ENCODE data around the gene MYMK.
A peak's percentile ranks its signal among the peaks of the same experiment; 100 is the strongest.

Gene MYMK

DNA sequence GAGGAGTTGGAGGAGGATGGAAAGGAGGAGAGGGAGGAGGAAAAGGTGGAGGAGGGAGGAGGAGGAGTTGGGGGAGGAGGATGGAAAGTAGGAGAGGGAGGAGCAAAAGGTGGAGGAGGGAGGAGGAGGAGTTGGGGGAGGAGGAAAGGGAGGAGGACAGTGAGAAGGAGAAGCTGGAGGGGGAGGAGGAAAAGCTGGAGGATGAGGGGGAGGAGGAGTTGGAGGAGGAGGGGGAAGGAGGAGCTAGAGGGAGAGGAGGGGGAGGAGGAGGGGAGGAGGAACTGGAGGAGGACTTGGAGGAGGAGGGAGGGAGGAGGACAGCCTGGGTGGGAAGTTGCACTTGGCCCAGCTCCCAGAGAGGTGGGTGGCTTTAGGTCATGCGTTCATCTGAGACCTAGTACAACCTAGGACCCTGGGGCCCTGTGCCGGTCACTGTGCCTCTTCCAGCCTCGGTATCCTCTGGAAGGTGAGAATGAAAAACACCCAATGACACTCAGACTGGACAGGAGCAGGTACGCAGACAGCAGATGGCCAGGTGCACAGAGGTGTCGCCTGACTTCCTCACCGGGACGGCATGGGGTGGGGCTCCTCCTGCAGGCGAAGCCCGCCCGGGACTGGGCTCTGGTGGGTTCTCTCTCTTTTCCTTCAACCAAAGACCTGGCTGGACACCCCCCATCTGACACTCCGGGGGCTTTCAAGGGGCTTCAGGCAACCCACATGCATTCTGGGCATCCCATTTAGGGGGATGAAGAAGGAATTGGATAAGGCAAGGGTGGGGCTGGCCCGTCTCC, 33.7 kb downstream of the MYMK start:
- H3K4ac ChIP-seq (ENCODE audit: low read length) = no peak overlapping the region
- no peak overlapping the region for H3K4me3 ChIP-seq (ENCODE audit: low read length in 2 of 2)
- no peak overlapping the region for H4K91ac ChIP-seq (ENCODE audit: low read depth, low read length, poor library complexity)
- no peak overlapping the region for H3K23ac ChIP-seq (ENCODE audit: low read depth, low read length, poor library complexity)
- no peak overlapping the region for H3K4me2 ChIP-seq (ENCODE audit: insufficient read depth, low read length, poor library complexity, severe bottlenecking)
- H3K36me3 ChIP-seq (replicated peaks in 1 of 2; ENCODE audit: control insufficient read depth in 2 of 2, insufficient read depth in 2 of 2, low read length in 2 of 2) = peaks cover 0 to 5% of the 10 kb centered on the region in 2 donors
- H3K27me3 ChIP-seq (ENCODE audit: control insufficient read depth in 3 of 3, insufficient read depth in 3 of 3, low read depth in 1 of 3, low read length in 3 of 3) = peaks cover 0 to 35% (median 7%) of the 10 kb centered on the region in 3 experiments
- H3K4me1 ChIP-seq (ENCODE audit: control insufficient read depth in 2 of 2, insufficient read depth in 1 of 2, low read depth in 1 of 2, low read length in 2 of 2) = peaks cover 3 to 12% of the 10 kb centered on the region in 2 donors
- no peak overlapping the region for H2BK12ac ChIP-seq (ENCODE audit: low read length)
- H4K8ac ChIP-seq (ENCODE audit: low read depth, low read length) = no peak overlapping the region
- H2BK5ac ChIP-seq (ENCODE audit: low read length) = no peak overlapping the region
- H2BK15ac ChIP-seq (ENCODE audit: low read length) = no peak overlapping the region
- no CpG with 5 or more reads among the region's 12 CpGs for WGBS, 2 donors (ENCODE audit: extremely low coverage in 2 of 2, insufficient read length in 2 of 2, insufficient replicate concordance in 1 of 2)
- H3K14ac ChIP-seq (ENCODE audit: low read length) = no peak overlapping the region
- H2AK5ac ChIP-seq (ENCODE audit: low read depth, low read length) = no peak overlapping the region
- no peak for DNase-seq (ENCODE audit: low spot score)
- no peak overlapping the region for H3K27ac ChIP-seq (replicated peaks; ENCODE audit: low read length)
- H3K9me3 ChIP-seq (replicated peaks in 1 of 2; ENCODE audit: control insufficient read depth in 2 of 2, insufficient read depth in 1 of 2, low read depth in 1 of 2, low read length in 2 of 2) = peaks cover 0 to 8% of the 10 kb centered on the region in 2 donors
- no peak overlapping the region for H2AFZ ChIP-seq (ENCODE audit: low read length)
- no peaks in the 10 kb centered on the region for H3K79me1 ChIP-seq (ENCODE audit: low read depth, low read length)
- no peak overlapping the region for H2BK120ac ChIP-seq (ENCODE audit: low read depth, low read length)
- H3K18ac ChIP-seq (ENCODE audit: low read length) = no peak overlapping the region
- no peak overlapping the region for H3K9ac ChIP-seq (ENCODE audit: low read depth, low read length, poor library complexity)

- Histone ChIP-seq H3K14ac (ENCODE audit: low read length) (peak overlapping the region; percentile 6), H2BK5ac (ENCODE audit: low read length) (no peak overlapping the region), H2AK5ac (ENCODE audit: low read depth, low read length) (peak overlapping the region; percentile 37), H2BK12ac (ENCODE audit: low read length) (peak overlapping the region; percentile 41), H3K4me2 (ENCODE audit: insufficient read depth, low read length, poor library complexity, severe bottlenecking) (no peak overlapping the region), H4K91ac (ENCODE audit: low read depth, low read length, poor library complexity) (no peak overlapping the region), H3K27me3 (ENCODE audit: control insufficient read depth in 3 of 3, insufficient read depth in 3 of 3, low read depth in 1 of 3, low read length in 3 of 3) (peaks cover 0 to 35% (median 0%) of the 10 kb centered on the region in 3 experiments), H2AFZ (ENCODE audit: low read length) (no peak overlapping the region), H3K27ac (replicated peaks; ENCODE audit: low read length) (no peak overlapping the region), H3K4me3 (ENCODE audit: low read length in 2 of 2) (no peak overlapping the region), H3K79me1 (ENCODE audit: low read depth, low read length) (peaks cover 2% of the 10 kb centered on the region), H4K8ac (ENCODE audit: low read depth, low read length) (no peak overlapping the region), H3K36me3 (replicated peaks in 1 of 2; ENCODE audit: control insufficient read depth in 2 of 2, insufficient read depth in 2 of 2, low read length in 2 of 2) (no peaks in the 10 kb centered on the region), H3K4ac (ENCODE audit: low read length) (no peak overlapping the region), H3K18ac (ENCODE audit: low read length) (peak overlapping the region; percentile 80), H3K9ac (ENCODE audit: low read depth, low read length, poor library complexity) (peak overlapping the region; percentile 30), H3K23ac (ENCODE audit: low read depth, low read length, poor library complexity) (no peak overlapping the region), H3K9me3 (replicated peaks in 1 of 2; ENCODE audit: control insufficient read depth in 2 of 2, insufficient read depth in 1 of 2, low read depth in 1 of 2, low read length in 2 of 2) (no peaks in the 10 kb centered on the region), H3K4me1 (ENCODE audit: control insufficient read depth in 2 of 2, insufficient read depth in 1 of 2, low read depth in 1 of 2, low read length in 2 of 2) (peaks cover 0 to 12% of the 10 kb centered on the region in 2 donors), H2BK120ac (ENCODE audit: low read depth, low read length) (peak overlapping the region; percentile 18), H2BK15ac (ENCODE audit: low read length) (peak overlapping the region; percentile 67)
- no peak for DNase-seq (ENCODE audit: low spot score)
- no CpG with 5 or more reads among the region's 13 CpGs for WGBS, 2 donors (ENCODE audit: extremely low coverage in 2 of 2, insufficient read length in 2 of 2, insufficient replicate concordance in 1 of 2)
These were observed 34.5 kb downstream of the MYMK start for GRCh38 chr9:133490201-133490681.

DNA sequence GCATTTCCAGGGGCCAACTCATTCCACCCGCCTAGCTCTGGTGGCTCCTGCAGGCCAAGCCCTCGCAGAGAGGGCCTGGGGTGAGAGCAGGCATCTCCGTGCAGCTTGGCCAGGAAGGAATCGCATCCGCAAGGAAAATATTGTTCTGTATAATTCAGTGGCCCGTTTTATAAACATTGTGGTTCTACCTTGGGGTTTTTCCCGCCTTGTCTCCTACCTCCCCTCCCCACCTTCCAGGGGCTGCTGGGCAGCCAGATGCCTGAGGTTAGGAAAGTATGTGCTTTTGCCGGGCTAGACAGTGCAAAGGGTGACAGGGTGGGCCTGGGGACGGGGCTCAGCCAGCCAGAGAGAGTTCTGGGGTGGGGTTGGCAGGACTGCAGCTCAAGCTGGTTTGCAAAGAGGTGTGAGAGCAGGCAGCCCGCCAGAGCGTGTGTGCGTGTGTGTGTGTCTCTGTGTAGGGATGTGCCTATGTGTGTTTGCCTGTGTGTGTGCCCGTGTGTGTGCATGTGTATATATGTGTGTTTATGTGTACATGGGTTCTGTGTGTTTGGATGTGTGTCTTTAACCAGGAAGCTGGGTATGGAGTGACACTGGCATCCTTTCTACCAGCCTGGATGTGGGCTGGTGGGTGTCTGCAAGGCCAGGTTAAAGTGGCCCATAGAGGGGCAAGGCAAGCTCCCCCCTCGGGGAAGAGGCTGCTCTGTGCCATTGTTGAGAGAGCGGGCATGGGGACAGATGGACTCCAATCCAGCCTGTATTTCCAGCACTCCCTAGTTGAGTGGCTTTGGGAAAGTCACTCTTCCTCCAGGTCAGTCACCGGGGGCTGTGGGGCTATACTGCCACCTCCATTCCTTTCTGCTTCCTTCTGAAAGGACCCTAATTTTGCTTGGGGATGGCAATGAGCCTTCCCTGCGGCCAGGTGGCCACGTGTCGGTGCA, 35.2 kb downstream of the MYMK start:
- Histone ChIP-seq H2BK5ac (ENCODE audit: low read length) (no peak overlapping the region), H3K23ac (ENCODE audit: low read depth, low read length, poor library complexity) (peak overlapping the region; percentile 17), H3K18ac (ENCODE audit: low read length) (no peak overlapping the region), H3K4me1 (ENCODE audit: control insufficient read depth in 2 of 2, insufficient read depth in 1 of 2, low read depth in 1 of 2, low read length in 2 of 2) (peaks cover 0 to 12% of the 10 kb centered on the region in 2 donors), H2AK5ac (ENCODE audit: low read depth, low read length) (peak overlapping the region; percentile 79), H2AFZ (ENCODE audit: low read length) (no peak overlapping the region), H3K4me3 (ENCODE audit: low read length in 2 of 2) (no peak overlapping the region), H3K9me3 (replicated peaks in 1 of 2; ENCODE audit: control insufficient read depth in 2 of 2, insufficient read depth in 1 of 2, low read depth in 1 of 2, low read length in 2 of 2) (no peaks in the 10 kb centered on the region), H3K36me3 (replicated peaks in 1 of 2; ENCODE audit: control insufficient read depth in 2 of 2, insufficient read depth in 2 of 2, low read length in 2 of 2) (no peaks in the 10 kb centered on the region), H3K27me3 (ENCODE audit: control insufficient read depth in 3 of 3, insufficient read depth in 3 of 3, low read depth in 1 of 3, low read length in 3 of 3) (peaks cover 0 to 35% (median 0%) of the 10 kb centered on the region in 3 experiments), H2BK15ac (ENCODE audit: low read length) (peak overlapping the region; percentile 71), H2BK120ac (ENCODE audit: low read depth, low read length) (peak overlapping the region; percentile 18), H3K79me1 (ENCODE audit: low read depth, low read length) (peaks cover 2% of the 10 kb centered on the region), H3K4me2 (ENCODE audit: insufficient read depth, low read length, poor library complexity, severe bottlenecking) (no peak overlapping the region), H3K14ac (ENCODE audit: low read length) (peak overlapping the region; percentile 6), H3K9ac (ENCODE audit: low read depth, low read length, poor library complexity) (peak overlapping the region; percentile 60), H2BK12ac (ENCODE audit: low read length) (no peak overlapping the region), H3K27ac (replicated peaks; ENCODE audit: low read length) (no peak overlapping the region), H3K4ac (ENCODE audit: low read length) (no peak overlapping the region), H4K8ac (ENCODE audit: low read depth, low read length) (peak overlapping the region; percentile 19), H4K91ac (ENCODE audit: low read depth, low read length, poor library complexity) (no peak overlapping the region)
- DNase-seq (ENCODE audit: low spot score) = no peak
- no CpG with 5 or more reads among the region's 19 CpGs for WGBS, 2 donors (ENCODE audit: extremely low coverage in 2 of 2, insufficient read length in 2 of 2, insufficient replicate concordance in 1 of 2)
